Right forelimb (tissue), 1 donor: ENCODE measurements around the gene CFAP298.

ENCODE experiments used
- DNase-seq: peaks from one replicate; pipeline ENCODE4 v3.0.0-alpha.2; 2018

Gene CFAP298

GRCh38 chr21:32597205-32597604, 15.0 kb downstream of the CFAP298 start:
- DNase-seq: no peak

GRCh38 chr21:32595431-32595830, 16.7 kb downstream of the CFAP298 start:
- no peak for DNase-seq

GRCh38 chr21:32593690-32594089, 18.5 kb downstream of the CFAP298 start:
- DNase-seq: no peak

GRCh38 chr21:32592929-32593502, 19.2 kb downstream of the CFAP298 start:
- no peak for DNase-seq

GRCh38 chr21:32590130-32590529, 22.0 kb downstream of the CFAP298 start:
- DNase-seq: no peak

- no peak for DNase-seq
Measured at GRCh38 chr21:32587651-32588050, 24.5 kb downstream of the CFAP298 start.

GRCh38 chr21:32587120-32587519, 25.1 kb downstream of the CFAP298 start:
- DNase-seq: no peak

GRCh38 chr21:32585970-32586369, 26.2 kb downstream of the CFAP298 start:
- no peak for DNase-seq

- DNase-seq: no peak
Measured at GRCh38 chr21:32585042-32585710, 27.0 kb downstream of the CFAP298 start, which contains the start of gene TCP10L. Gene TCP10L (minus strand): TSS chr21:32585523. CDS start chr21:32584304, 1,219 bp downstream.

- no peak for DNase-seq
Measured at GRCh38 chr21:32584472-32584871, 27.7 kb downstream of the CFAP298 start.

- no peak for DNase-seq
Measured at GRCh38 chr21:32581732-32582131, 30.4 kb downstream of the CFAP298 start.

GRCh38 chr21:32580949-32581348, 31.2 kb downstream of the CFAP298 start:
- no peak for DNase-seq

- no peak for DNase-seq
Measured at GRCh38 chr21:32578107-32578691, 34.0 kb downstream of the CFAP298 start.

- DNase-seq: no peak
Measured at GRCh38 chr21:32576011-32576410, 36.2 kb downstream of the CFAP298 start.

- no peak for DNase-seq
Measured at GRCh38 chr21:32574946-32575925, 36.9 kb downstream of the CFAP298 start.

GRCh38 chr21:32572574-32573420, 39.4 kb downstream of the CFAP298 start:
- no peak for DNase-seq

GRCh38 chr21:32570456-32570855, 41.7 kb downstream of the CFAP298 start:
- DNase-seq: no peak

GRCh38 chr21:32569261-32570230, 42.6 kb downstream of the CFAP298 start:
- peak; percentile 86 for DNase-seq

- DNase-seq: no peak
Measured at GRCh38 chr21:32567626-32568025, 44.6 kb downstream of the CFAP298 start.

GRCh38 chr21:32566741-32567389, 45.3 kb downstream of the CFAP298 start:
- DNase-seq: no peak
